HG02885 (cell line): ENCODE data around the gene WNT11.

ENCODE experiments used
- ATAC-seq: cut with Tn5 transposase; IDR thresholded peaks from one replicate; pipeline ENCODE4 v1.9.1; 2021; ENCODE audit warnings: mild to moderate bottlenecking; ENCODE audit not compliant: unreplicated experiment, poor library complexity

WNT11 gene

DNA sequence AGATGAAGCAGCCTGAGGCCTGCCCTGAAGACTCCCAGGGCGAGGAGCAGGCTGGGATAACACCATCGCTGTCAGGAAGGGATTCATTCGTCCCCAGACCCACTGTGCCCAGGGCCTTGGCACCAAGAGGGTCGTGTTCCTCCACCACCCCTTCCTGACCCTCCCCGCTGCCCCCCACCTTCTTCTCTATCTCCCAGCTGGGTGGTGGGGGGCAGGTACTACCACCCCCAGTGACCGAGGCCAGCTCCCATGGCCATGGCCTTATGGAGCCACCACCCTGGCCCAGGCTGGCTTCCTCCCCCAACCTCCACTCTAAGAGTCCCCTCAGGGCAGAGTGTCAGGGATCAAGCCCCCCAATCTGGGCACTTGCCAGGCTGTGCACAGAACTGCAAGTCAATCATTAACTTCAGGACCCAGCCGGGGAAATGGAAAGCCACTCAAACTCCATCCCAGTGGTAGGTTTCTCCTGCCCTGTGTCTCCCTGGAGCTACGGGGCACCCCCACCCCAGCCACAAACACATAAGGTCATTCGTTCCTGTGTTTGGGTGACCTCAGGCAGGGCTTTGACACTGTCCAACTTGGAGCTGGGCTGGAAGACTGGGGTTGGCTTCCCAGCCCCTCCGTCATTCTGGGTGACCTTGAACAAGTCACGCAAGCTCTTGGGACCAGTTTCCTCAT is 33.3 kb upstream of the WNT11 start:
- ATAC-seq = no peak

DNA sequence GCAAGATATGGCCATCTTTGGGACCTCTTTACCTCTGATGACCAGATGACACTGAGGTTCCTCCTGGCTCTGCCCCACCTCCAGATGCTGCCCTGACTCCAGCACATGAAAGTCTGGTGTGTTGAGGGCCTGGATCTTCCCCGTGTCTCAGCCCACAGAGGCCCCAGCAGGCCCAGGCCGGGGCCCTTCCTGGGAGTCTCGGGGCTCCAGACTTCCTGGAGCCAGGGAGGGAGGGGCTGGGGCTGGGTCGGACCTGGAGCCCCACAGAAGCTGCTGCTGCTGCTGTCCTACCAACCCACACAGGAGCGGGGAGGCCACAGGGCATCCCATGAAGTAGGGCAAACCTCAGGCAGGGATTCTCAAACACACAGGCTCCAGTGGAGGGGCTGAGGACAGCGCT is 32.2 kb upstream of the WNT11 start:
- no peak for ATAC-seq

DNA sequence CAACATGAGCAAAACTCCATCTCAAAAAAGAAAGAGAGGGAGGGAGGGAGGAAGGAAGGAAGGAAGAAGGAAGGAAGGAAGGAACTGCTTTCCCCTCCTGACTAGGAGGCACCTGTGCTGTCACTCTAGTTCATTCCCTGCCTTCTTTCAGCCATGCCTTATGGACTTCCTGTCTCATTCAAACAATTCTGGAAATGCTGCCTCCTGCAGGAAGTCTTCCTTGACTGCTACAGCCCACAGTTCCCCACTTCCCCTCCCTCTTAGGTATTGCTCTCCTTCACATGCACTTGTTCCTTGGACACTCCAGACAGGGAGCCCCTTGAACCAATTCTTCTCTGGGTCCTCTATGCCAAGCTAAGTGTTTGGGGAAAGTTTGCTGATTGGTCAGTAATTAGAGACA is 31.6 kb upstream of the WNT11 start:
- no peak for ATAC-seq

DNA sequence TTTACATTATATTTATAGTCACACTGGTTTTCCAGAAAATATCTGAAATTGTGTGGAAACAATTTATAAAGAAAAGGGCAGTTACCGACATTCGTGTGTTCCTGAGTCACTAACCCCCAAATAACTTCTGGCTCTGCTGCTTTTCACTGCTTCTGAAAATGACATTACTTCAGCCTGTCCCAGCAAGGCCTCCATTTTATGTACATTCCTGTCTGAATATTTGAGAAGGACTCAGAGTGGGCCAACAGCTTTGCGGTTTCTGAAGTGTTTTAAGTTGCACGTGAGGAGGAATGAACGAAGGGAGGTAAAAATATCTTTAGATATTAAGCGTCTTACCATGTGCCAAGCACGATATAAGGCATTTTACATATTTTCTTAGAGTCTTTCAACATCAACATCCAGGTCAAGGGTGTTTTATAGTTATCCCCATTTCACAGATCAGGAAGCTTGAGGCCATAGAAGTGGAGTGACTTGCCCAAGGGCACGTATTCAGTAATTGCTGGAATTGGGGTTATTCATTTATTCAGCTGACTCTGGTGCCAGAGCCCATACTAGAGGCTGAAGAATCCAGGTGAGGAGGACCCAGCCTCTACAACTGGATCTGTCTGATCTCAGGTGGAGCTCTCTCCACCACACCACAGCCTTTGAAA is 30.8 kb upstream of the WNT11 start:
- no peak for ATAC-seq

DNA sequence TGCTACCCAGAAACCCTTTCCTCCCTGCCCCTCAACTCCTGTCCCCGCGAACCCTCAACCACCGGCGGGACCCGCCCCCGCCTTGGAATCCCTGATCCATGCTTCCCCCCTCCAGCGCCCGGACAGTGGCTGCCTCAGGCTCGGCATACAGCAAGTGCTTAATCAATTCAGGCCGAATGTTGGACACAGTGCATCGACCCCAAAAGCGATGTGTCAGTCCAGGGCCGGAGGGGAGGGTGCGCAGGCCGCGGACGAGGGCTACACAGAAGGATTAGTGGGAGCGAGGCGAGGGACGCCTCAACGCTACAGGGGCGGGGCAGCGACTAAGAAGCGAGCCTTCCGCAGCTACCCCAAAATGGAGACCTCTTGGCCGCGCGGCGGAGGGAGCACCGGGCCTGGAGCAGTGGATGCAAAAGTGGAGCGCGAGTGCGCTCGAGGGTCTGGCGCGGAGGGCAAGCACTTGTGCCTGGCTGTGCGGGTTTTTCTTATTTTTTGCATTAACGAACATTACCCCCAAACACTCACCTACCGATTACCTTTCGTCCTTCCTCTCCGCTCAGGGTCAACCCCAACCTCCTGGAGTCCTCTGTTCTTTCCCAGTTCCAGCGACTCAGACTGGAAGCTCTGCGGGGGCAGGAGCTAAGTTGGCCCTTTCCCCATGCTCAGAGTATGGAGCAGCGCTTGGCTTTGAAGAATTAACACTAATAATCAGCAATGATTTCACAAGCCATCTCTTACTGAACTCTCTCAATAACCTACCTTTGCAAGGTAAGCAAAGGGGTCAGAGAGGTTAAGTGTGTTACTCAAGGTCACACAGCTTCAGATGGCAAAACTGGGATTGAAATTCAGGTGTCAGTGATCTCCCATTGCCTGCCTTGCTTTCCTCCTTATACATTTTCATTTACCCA is 30.0 kb upstream of the WNT11 start:
- ATAC-seq = peak; percentile 22

DNA sequence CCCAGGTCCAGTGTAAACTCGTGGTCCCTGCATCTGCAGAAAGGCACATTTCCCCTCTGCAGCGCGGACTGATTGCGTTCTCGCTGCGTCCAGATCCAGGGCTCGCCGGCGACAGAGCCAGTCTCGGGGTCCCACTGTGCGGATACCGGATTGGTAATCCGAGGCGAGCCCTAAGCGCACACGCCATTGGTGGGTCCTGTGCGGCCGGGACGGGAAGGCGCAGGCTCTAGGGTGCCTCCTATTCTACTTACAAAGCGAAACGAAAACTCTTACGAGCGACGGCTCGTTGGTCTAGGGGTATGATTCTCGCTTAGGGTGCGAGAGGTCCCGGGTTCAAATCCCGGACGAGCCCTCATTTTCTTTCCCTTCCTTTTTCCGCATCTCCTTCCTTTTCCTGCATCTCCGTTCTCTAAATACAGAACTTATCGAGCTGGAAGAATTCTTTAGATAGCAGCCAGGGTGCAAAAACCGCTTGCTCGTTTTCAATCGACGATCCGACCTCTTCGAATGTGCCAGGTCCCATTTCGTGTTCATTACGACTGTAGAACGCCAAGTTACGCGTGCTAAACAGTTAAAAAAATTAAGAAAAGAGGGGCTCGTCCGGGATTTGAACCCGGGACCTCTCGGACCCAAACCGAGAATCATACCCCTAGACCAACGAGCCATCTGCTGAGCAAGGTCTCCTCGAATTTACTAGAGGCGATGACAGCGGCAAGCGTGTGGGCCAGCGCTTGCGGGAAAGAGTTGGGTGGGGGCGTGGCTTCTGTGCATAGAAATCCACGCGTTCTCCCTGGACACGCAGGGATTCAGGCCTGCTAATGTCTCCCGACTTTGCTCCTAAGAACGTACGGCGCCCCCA is 29.2 kb upstream of the WNT11 start:
- ATAC-seq = peak; percentile 66

DNA sequence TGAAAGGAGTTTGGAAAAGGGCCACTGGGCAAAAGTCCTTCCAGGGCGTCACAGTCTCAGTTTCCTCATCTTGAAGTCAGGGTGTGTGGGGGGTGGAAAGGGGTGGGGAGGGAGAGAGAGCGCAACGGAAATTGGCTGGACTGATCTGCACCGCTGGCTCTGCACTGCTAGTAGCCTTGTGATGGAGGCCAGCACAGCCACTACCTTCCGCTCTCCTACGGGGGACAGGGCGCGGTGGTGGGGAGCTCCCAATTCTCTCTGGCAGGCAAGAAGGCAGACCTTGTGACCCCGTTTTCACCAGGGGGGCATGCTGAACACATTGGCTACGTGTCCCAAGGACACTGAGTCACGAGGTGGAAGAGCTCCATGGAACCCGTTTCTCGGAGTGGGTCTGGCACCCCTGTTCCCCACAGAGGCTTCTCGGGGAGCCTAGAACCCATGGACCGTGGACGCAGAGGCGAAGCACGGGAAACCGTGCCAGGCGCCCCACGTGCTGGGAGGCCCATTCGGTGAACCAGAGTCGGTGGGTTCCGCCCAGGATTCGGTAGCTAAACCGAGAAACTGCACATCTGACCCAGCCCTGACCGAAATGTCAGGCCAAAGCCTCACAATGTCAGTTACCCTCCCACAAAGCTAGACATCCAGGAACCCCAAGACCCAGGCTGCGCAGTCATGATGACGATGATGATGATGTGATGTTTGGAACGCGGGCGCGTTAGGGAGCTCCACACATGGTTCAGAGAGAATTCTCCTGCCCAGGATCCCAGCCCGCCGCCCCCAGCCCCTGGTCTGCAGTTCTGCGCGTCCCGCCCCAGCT is 28.3 kb upstream of the WNT11 start:
- peak; percentile 29 for ATAC-seq

DNA sequence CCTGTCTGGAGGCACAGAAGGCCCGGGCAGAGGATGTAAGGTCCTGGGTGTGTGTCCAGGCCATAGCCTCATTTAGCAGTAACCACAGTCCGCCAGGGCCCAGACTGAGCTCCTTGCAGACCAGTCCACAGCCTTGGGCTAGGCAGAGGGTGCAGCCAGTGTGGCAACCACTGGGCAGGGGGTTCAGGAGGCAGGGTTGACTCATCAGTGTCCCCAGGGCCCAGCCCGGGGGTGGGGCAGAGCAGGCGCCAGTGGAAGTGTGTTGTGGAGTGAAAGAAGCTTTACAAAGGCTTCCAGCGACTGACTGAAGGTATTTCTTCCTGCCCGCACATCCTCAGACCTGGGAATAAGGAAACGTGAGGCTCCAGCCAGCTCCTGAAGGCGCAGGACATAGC is 27.7 kb upstream of the WNT11 start:
- ATAC-seq = no peak

DNA sequence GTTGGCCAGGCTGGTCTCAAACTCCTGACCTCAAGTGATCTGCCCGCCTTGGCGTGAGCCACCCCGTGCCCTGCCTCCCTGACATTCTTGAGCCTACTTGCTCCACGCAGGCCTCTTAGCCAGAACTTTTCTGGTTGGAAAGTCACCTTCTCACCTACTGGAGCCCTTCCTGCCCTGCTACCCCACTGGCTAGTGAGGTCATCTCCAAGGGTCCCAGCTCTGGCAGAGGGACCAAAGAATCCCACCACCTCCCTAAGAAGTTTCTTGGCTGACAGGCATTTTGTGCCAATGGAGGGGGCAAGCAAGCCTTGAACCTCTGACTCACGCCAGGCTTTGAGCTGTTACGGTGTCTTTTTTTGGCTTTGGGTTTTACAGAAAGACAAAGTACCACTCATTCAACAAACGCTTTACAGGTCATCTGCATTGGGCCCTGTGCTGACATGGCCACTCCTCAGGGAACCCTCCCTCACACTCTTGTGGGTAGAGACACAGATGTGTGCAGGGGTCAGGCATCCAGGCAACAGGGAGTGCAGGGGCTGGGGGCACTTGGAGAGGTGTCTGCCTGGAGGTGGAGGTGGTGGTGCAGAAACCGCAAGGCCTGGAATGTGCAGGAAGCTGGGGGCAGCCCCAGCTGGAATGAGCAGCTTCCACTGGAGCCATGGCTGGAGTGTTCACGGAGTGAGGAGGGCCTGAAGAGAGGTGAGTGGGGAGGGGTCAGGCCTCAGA is 27.1 kb upstream of the WNT11 start:
- ATAC-seq = no peak

DNA sequence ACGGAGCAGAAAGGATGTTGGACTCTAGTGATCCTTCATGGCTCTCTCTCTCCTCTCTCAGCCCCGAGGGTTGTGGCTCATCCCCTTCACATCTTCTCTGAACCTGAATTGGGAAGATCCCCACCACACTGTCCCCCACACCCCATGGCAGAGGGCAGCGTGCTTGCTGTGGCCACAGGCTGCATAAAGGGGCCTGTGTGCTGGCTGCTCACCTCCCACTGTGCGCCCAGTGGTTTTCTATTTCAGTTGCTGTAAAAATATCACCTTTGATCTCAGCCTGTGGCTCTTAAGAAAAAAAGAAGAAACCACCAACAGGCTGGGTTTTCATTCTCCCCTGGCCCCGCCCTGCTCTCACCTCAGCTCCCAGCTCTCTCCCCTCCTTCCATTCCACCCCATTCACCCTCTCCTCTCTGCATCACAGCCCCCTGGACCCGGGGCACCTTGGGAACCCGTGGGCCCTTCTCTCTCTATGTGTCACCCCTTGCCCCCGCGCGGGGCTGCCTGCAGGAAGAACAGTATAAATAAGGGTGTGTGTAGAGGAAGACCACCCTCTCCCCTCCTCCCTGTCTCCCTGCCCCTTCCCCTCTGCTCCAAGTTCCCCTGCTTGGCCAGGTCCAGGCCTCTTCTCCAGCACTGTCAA is 25.8 kb upstream of the WNT11 start:
- ATAC-seq = peak; percentile 36

DNA sequence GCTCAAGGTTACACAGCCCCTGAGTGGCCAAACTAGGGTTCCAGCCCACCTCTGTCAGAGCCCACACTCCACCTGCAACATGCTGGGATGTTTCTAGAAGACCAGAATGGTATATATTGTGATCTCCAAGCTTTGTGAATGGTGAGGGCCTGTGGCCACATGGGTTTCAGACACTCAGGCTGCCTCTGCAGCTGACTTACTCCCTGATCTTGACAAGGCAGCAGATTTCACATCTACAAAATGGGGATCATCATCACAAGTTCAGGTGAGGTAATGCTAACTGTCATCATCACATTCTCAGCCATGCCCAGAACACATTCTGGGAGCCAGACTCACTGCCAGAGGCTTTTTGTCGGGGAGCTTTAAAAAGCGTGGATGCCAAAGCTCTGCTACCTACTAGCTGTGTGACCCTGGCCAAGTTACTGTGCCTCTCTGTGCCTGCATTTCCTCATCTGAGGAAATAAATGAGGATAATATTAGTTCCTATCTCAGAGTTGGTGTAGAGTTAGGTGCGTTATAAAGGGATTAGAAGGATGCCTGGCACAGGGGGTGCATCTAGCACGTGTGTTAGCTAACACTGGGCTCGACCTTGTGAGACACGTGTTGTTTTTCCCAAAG is 24.9 kb upstream of the WNT11 start:
- ATAC-seq = no peak

DNA sequence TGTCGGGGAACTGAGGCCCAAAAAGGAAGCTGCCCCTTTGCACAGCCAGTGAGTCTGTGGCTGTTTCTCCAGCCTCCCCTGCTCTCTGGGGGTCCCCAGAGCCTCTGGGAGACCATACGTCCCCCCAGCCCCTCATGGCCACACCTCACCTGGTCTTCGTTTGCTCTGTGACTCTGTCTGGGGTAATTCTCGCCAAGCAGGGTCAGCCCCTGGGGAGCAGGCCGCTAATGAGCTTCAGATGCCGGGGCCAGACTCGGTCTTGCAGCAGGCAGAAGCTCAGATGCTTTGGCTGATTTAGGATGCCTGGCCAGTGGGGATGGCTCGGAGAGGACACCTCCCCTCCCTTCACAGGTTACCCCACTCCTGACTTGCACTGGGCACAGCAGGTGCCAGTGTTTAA is 24.1 kb upstream of the WNT11 start:
- no peak for ATAC-seq

DNA sequence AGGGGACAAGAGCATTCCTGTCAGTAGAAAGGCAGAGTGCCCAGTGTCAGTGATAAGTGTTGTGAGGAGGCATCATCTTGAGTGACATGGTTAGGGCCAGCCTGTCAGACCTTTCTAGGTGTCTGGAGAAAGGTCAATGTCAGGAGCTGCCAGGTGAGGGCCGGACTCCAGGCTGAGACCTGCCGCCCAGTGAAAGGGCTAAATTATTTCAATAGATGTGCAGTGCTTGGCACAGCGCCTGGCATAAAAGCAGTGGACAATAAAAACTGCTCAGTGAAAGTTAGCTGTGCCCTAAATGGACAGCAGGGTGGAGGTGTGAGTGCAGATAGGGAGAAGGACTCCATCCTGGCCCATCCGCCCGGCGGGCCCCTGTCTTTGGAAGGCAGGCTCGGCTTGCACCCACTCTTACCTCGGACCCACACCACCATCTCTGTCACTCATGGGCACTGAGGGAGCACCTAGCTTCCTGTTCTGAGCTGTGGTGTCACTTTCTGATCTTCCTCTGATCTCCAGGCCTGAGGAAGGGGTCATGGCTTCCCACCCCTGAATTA is 23.5 kb upstream of the WNT11 start:
- ATAC-seq = no peak

DNA sequence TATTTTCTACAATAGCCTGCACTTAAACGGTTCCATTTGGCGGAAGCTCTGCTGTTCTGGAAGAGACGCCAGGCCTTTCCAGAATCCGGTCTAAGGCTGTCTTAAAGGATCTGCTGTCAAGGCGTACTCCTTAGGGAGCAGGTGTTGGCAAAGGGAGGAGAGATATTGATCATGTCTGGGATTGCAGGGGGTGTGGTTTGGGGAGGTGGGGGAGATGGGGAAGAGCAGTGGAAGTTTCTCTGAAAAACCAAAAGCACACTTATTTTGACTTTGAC is 22.5 kb upstream of the WNT11 start:
- no peak for ATAC-seq

DNA sequence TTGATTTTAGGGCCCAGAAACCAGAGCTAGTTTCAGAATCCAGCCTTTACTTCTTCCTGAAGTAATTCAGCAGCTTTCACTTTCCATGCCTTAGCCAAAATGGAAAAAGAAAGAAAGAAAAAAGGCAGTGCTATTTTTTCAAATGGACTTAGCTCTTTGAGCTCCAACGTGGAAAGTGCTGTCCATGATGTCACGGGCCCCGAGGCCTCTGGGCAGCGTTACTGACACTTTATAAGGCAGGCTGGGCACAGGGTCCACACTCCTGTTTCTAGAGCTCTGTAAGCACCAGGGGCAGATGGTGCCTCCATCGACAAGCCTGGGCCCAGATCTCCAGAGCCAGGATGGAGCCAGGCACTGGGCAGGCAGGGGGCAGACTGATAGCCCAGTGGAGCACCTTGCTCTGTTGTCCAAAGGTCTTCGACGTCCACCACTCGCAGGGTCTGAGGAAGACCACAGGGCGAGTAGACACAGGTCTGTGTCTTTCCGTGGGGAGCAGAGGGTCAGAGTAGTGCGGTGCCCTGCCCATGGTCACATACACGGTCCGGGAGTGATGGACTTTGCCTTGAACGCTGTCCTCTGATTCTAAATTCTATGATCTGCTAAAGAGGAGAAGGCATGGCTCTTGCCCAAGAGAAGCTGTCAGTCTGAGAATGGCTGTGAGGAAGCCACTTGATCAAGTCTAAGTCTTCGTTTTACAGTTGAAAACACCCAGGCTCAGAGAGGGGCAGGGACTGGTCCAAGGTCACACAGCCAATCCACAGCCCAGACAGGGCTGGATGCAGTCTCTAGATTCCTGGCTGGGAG is 22.0 kb upstream of the WNT11 start:
- ATAC-seq = no peak

DNA sequence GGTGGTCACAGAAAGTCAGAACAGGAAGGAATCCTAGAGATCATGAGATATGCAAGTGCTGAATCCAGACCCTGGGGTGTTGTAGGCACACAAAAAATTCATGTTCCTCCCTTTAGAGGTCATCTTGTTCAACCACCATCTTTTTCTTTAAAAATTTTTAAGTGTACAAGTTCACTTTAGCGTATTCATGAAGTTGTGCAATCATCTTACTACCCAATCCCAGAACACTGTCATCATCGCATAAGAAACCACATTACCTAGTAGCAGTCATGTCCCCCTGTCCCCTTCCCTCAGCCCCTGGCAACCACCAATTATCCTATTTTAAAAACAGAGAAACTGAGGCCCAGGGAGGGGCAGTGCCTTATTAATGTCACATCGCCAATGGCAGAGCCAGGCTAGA is 20.3 kb upstream of the WNT11 start:
- ATAC-seq = no peak

DNA sequence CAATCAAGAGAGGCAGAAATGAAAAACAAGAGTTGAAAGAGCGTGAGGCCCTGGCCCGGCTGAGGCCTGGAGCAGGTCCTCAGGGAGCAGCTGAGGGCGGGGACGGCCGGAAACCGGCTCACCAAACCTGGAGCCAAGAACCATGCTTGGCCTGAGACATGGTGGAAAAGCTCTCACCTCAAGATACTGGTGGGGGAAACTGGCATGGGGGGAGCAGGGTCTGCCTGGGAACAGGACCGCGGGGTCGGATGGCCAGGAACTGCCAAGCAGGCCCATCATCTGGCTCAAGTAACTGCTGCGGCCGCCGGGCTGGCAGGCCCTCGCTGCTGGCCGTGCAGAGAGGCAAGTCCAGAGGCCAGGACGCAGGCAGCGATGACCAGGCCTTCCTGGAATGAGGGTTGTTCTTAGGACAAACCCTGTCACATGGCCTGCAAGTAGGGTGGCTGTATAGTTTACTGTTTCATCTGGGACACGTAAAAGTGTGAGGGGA is 18.9 kb upstream of the WNT11 start:
- no peak for ATAC-seq
